Endothelial cell of umbilical vein (primary cell): ENCODE data around the gene ITGB1. TPM values are rescaled to one million over a fixed set of nuclear protein-coding genes. Genes with fewer than 3 reads are reported as not detected.

Experiments used
- BruUV-seq: library from RNA; stranded (reverse); fragments of 400-500 nt; replicated peaks from 2 replicates; lab custom pipeline; 2021; lab: Mats Ljungman, UMichigan
- CTCF ChIA-PET: fragments of 300-600, 350-600 bp; sonication (Branson Sonifier 250); formaldehyde crosslinking; loops from one replicate; lab custom pipeline; 2021; ENCODE audit warnings: antibody characterized with exemption, inconsistent platforms; lab: Charles Lee
- POLR2A ChIA-PET: fragments of 300-600, 350-600 bp; sonication (Branson Sonifier 250); formaldehyde crosslinking; loops from one replicate; lab custom pipeline; 2021; ENCODE audit warnings: antibody characterized with exemption, inconsistent platforms; lab: Charles Lee
- DNase-seq: peaks from one replicate; pipeline ENCODE4 v3.0.0-alpha.2; 2011; ENCODE audit warnings: low read depth, low spot score
- FAIRE-seq: peaks from 2 replicates; lab custom pipeline; 2011; peaks lifted over from hg19 to GRCh38; lab: Jason Lieb, UNC
- H2AFZ ChIP-seq: 2 replicates; pipeline ENCODE4 v1.6.0; 2012; ENCODE audit warnings: low read depth, low read length, control low read depth, inconsistent platforms
- H3K27ac ChIP-seq: 2 replicates; pipeline ENCODE4 v1.5.1; 2011; ENCODE audit warnings: low read depth, mild to moderate bottlenecking, control low read depth, low read length, moderate library complexity; ENCODE audit not compliant: insufficient read depth
- H3K27me3 ChIP-seq, 2 experiments: 2 replicates each; pipeline versions ENCODE4 v1.6.0 to v1.6.1; 2011; ENCODE audit warnings: low read length in 2 of 2, mixed read lengths in 1 of 2; ENCODE audit not compliant: control insufficient read depth in 2 of 2, insufficient read depth in 2 of 2
- H3K36me3 ChIP-seq, 2 experiments: 2 replicates in 1 of 2; 3 replicates in 1 of 2; pipeline ENCODE4 v1.5.1; 2011; ENCODE audit warnings: low read length in 2 of 2, mild to moderate bottlenecking in 1 of 2, moderate library complexity in 1 of 2; ENCODE audit not compliant: control insufficient read depth in 2 of 2, insufficient read depth in 2 of 2; ENCODE audit errors: extremely low read depth in 1 of 2
- H3K4me1 ChIP-seq: 3 replicates; pipeline ENCODE4 v1.5.1; 2011; ENCODE audit warnings: mild to moderate bottlenecking, low read length; ENCODE audit not compliant: control insufficient read depth, insufficient read depth; ENCODE audit errors: extremely low read depth
- H3K4me2 ChIP-seq: 2 replicates; pipeline ENCODE4 v1.6.1; 2011; ENCODE audit warnings: low read length, control low read depth, mixed read lengths; ENCODE audit not compliant: insufficient read depth
- H3K4me3 ChIP-seq, 3 experiments: fragments of 200-600 bp in 1 of 3; sonication (generic), shearing (Covaris generic) in 1 of 3; replicated peaks in 1 of 3; 2 replicates each; pipeline ENCODE4 v1.5.1; 2011 to 2016; ENCODE audit warnings: control low read depth in 3 of 3, low read length in 3 of 3, mild to moderate bottlenecking in 2 of 3, inconsistent platforms in 1 of 3, low read depth in 1 of 3, moderate library complexity in 1 of 3; ENCODE audit not compliant: insufficient read depth in 1 of 3
- H3K79me2 ChIP-seq: 2 replicates; pipeline ENCODE4 v1.6.0; 2012; ENCODE audit warnings: low read length, inconsistent platforms; ENCODE audit not compliant: control insufficient read depth, insufficient read depth
- H3K9ac ChIP-seq: replicated peaks from 2 replicates; pipeline ENCODE3; 2011; ENCODE audit warnings: low read length, control low read depth; ENCODE audit not compliant: insufficient read depth; ENCODE audit errors: extremely low read depth
- H3K9me1 ChIP-seq: replicated peaks from 3 replicates; pipeline ENCODE4 v1.6.0; 2011; ENCODE audit warnings: mild to moderate bottlenecking, low read length; ENCODE audit not compliant: control insufficient read depth, insufficient read depth; ENCODE audit errors: extremely low read depth
- H3K9me3 ChIP-seq: replicated peaks from 2 replicates; pipeline ENCODE4 v1.5.1; 2012; ENCODE audit warnings: low read length, inconsistent platforms; ENCODE audit not compliant: control insufficient read depth, insufficient read depth
- H4K20me1 ChIP-seq: replicated peaks from 2 replicates; pipeline ENCODE3; 2011; ENCODE audit warnings: mild to moderate bottlenecking, low read length; ENCODE audit not compliant: control insufficient read depth, insufficient read depth; ENCODE audit errors: extremely low read depth
- GATA2 ChIP-seq: IDR thresholded peaks from 2 replicates; pipeline ENCODE4 v1.7.0; 2011; ENCODE audit warnings: low read depth, mild to moderate bottlenecking, moderate library complexity, mixed read lengths, low read length; ENCODE audit not compliant: insufficient read length, insufficient read depth
- POLR2AphosphoS5 ChIP-seq: IDR thresholded peaks from 2 replicates; pipeline ENCODE4 v1.6.1; 2012; ENCODE audit warnings: low read depth, mild to moderate bottlenecking, control low read depth, low read length, moderate library complexity; ENCODE audit not compliant: insufficient read depth
- dilution Hi-C: fragments of 300-500 bp; cut with MboI; formaldehyde crosslinking; loops from one replicate; pipeline ENCODE4 v1.15.0; 2019; ENCODE audit warnings: low sequenced_read_pairs; ENCODE audit not compliant: extremely low pct_ligation_motif_present
- intact Hi-C: fragments of 100-400 bp; cut with micrococcal nuclease; formaldehyde crosslinking; loops from one replicate; pipeline ENCODE4 v1.10.0; 2022
- polyA plus RNA-seq, 4 experiments: library from polyadenylated mRNA; depleted of rRNA in 3 of 4; stranded (reverse) in 3 of 4; unstranded in 1 of 4; fragments of >200 nt; gene quantifications; 2 replicates each; pipeline versions ENCODE4 v1.2.1 to v1.2.3, GENCODE V29; 2011 to 2012; ENCODE audit warnings: missing spikeins in 1 of 4
- total RNA-seq: library from RNA; stranded (reverse); gene quantifications from 2 replicates; pipeline ENCODE4 v1.2.3, GENCODE V29; 2021
- TF ChIP-seq, protein P1 (sequence below), 2 donors: IDR thresholded peaks; 1 replicate in 1 of 2; 2 replicates in 1 of 2; pipeline ENCODE4 v1.5.1; 2011; ENCODE audit warnings: low read length in 2 of 2, mild to moderate bottlenecking in 2 of 2, moderate library complexity in 2 of 2, control low read depth in 1 of 2, inconsistent platforms in 1 of 2, low read depth in 1 of 2; ENCODE audit not compliant: insufficient read depth in 1 of 2; ENCODE audit errors: extremely low read depth in 1 of 2

Gene ITGB1
- total and polyA plus RNA-seq, 2 donors (not counting 3 experiments of a cell fraction or from before 2014, with no cell fraction given): 424 to 1,147 TPM

DNA sequence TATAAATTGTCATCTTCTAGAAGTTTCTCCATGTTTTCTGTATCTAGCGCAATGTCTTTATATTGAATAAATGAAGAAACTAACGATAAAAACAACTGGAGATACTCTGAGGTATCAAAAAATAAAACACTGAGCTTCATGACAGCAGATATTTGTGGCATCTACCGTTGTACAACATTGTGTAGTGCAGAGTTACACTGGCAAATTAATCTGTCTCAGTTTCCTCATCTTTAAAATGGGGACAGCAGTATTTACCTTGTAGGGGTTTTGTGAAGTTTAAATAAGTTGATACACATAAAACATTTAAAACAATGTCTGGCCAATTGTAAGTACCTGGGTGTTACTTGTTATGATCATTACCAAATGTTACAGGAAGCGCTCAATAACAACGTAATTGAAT, 10.4 kb downstream of the ITGB1 start:
- DNase-seq (no peak), FAIRE-seq (no peak)
- no peak overlapping the region for H3K4me3 ChIP-seq
- peaks cover 99% of the 10 kb centered on the region for H3K79me2 ChIP-seq
- peaks cover 38% of the 10 kb centered on the region for H4K20me1 ChIP-seq
- no peak overlapping the region for H3K4me2 ChIP-seq
- intact Hi-C loops (no loop called here), dilution Hi-C loops (no loop called here)
- no peaks in the 10 kb centered on the region for H3K9me3 ChIP-seq
- H3K9ac ChIP-seq: no peak overlapping the region
- no peak overlapping the region for H3K27ac ChIP-seq
- peaks cover 37% of the 10 kb centered on the region for H3K4me1 ChIP-seq
- H3K36me3 ChIP-seq: peaks cover 0 to 5% of the 10 kb centered on the region in 2 experiments
- CTCF ChIA-PET: interaction anchor here (0.6 to 1.4 kb wide), 4 partner anchors 9 to 61 kb away, joined by 3 to 4 read pairs (median 3); no protein-coding TSS in a partner anchor
- POLR2A ChIA-PET: no interaction called here
- H3K9me1 ChIP-seq: no peaks in the 10 kb centered on the region
- H2AFZ ChIP-seq: no peak overlapping the region
- no peak for TF ChIP-seq GATA2
- H3K27me3 ChIP-seq: no peaks in the 10 kb centered on the region
- no TSS peak for BruUV-seq

DNA sequence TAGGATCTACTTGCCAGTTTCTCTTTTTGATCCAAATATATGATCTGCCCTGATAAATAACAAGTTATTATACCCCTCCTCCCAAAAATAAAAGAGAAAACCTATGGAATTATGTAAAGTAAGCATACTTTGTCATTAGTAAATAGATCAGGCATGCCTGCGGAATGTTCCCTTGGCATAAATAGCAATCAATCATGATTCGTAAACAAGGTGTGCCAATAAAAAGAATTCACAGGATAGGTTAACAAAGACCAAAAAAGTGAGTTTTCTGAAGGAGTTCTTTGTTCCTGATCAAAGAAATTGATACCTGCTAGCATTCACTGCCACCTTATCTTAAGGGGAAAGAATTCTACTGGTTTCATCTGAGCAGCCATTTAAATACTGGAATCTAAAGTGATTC, 11.9 kb downstream of the ITGB1 start:
- ChIA-PET POLR2A (interaction anchor here (0.6 kb wide), 1 partner anchor 326 kb away, joined by 3 read pairs; no protein-coding TSS in a partner anchor), CTCF (no interaction called here)
- TF ChIP-seq, protein P1, sequence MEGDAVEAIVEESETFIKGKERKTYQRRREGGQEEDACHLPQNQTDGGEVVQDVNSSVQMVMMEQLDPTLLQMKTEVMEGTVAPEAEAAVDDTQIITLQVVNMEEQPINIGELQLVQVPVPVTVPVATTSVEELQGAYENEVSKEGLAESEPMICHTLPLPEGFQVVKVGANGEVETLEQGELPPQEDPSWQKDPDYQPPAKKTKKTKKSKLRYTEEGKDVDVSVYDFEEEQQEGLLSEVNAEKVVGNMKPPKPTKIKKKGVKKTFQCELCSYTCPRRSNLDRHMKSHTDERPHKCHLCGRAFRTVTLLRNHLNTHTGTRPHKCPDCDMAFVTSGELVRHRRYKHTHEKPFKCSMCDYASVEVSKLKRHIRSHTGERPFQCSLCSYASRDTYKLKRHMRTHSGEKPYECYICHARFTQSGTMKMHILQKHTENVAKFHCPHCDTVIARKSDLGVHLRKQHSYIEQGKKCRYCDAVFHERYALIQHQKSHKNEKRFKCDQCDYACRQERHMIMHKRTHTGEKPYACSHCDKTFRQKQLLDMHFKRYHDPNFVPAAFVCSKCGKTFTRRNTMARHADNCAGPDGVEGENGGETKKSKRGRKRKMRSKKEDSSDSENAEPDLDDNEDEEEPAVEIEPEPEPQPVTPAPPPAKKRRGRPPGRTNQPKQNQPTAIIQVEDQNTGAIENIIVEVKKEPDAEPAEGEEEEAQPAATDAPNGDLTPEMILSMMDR (IDR thresholded peaks at IDR 0.05; ENCODE audit: extremely low read depth in 1 of 2, insufficient read depth in 1 of 2, low read depth in 1 of 2, low read length in 2 of 2): no peak
- no peak for TF ChIP-seq POLR2AphosphoS5
- Histone ChIP-seq H3K9me1 (no peaks in the 10 kb centered on the region), H3K27ac (no peak overlapping the region), H3K79me2 (peaks cover 99% of the 10 kb centered on the region), H2AFZ (no peak overlapping the region), H3K4me1 (peaks cover 37% of the 10 kb centered on the region), H3K27me3 (no peaks in the 10 kb centered on the region), H3K9me3 (no peaks in the 10 kb centered on the region), H3K4me2 (no peak overlapping the region), H3K4me3 (no peak overlapping the region), H3K36me3 (peaks cover 0 to 5% of the 10 kb centered on the region in 2 experiments), H3K9ac (no peak overlapping the region), H4K20me1 (peaks cover 39% of the 10 kb centered on the region)
- dilution Hi-C loops (no loop called here), intact Hi-C loops (no loop called here)
- DNase-seq: no peak
- no peak for FAIRE-seq
- BruUV-seq: no TSS peak
